Non-pigmented ciliary epithelial cell (primary cell): ENCODE data around the gene TMEM131.
"Not testable (repeated sequence)": the region's sequence is repeated elsewhere in the genome, so short reads cannot be mapped to it uniquely, and the experiment has no call there.

ENCODE experiments used
- DNase-seq: peaks from one replicate; pipeline ENCODE4 v3.0.0-alpha.2; 2010; ENCODE audit warnings: low read depth

The TMEM131 gene

DNA sequence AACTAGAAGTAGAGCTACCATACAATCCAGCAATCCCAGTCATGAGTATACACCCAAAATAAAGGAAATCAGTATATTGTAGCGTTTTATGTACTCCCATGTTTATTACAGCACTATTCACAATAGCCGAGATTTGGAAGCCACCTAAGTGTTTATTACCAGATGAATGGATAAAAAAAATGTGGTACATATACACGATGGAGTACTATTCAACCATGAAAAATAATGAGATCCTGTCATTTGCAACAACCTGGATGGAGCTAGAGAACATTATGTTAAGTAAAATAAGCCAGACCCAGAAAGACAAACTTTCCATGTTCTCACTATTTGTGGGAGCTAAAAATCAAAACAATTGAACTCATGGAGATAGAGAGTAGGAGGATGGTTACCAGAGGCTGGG lies 131.9 kb downstream of the TMEM131 start:
- DNase-seq: no peak

DNA sequence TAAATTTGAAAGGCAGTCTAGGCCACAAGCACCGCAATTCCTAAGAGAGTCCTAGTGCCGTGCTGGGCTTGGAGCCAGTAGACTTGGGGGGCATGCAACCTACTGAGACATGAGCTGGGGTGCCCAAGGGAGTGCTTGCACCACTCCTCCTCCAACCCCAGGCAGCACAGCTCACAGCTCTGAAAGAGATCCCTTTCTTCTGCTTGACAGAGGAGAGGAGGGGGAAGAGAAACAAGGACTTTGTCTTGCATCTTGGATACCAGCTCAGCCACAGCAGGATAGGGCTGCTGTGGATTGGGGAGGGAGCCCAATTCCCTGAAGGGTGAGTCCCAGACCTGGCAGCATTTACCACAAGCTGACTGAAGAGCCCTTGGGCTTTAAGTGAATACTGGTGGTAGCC lies 134.6 kb downstream of the TMEM131 start:
- no peak for DNase-seq

DNA sequence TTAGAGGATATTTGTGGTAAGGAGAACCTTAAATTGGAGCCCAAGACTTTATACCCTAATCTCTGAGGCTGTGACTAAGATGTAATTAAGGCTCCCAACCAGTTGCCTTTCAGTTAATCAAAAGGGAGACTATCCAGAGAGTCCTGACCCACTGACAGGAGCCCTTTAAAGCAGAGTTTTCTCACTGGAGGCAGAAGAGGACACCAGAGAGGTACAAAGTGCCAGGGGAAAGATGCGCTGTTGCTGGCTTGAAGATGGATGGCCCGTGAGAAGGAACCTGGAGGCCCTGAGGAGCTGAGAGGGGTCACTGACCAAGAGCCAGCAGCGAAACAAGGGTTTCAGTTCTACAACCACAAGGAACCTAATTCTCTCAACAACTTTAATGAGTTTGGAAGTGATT lies 137.3 kb downstream of the TMEM131 start:
- DNase-seq: no peak

DNA sequence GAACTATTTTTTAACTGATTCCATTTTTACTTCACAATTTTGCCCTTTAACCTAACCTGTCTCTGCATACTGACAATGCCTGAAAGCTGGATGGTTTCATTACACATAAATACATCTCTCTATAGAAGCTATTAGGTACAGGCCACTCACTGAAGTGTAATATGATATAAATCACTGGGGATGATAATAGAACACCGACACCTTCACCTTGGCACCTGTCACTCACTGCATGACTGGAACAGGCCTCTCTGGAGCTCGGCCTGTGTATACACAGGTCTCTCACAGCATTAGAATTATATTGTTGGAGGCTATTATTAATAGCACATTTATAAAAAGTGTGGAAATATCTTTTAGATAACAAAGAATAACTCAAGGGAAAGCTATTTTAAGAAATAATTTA lies 138.2 kb downstream of the TMEM131 start:
- DNase-seq: no peak

DNA sequence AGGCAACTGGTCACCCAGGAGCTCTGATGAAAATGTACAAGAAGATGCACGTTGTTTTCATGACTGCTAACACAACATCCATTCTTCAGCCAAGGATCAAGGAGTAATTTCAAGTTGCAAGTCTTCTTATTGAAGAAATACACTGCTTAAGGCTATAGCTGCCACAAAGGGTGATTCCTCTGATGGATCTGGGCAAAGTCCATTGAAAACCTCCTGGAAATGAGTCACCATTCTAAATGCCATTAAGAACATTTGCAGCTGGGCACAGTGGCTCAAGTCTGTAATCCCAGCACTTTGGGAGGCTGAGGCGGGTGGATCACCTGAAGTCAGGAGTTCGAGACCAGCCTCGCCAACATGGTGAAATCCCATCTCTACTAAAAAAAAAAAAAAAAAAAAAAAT lies 142.7 kb downstream of the TMEM131 start:
- DNase-seq: not testable (repeated sequence)

DNA sequence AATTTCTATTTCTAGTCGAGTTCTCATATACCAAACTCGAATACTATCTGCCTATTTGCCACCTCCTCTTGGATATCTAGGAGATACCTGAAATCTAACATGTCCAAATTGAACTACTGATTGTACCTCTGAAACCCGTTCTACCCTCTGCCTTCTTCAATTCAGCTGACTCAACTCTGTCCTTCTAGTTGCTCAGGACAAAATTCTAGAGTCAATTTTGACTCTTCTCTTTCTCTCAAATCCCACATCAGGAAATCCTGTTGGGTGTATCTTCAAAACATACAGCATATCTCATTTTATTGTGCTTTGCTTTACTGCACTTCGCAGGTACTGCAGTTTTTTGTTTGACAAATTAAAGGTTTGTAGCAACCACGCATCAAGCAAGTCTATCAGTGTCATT lies 144.6 kb downstream of the TMEM131 start:
- DNase-seq: no peak

DNA sequence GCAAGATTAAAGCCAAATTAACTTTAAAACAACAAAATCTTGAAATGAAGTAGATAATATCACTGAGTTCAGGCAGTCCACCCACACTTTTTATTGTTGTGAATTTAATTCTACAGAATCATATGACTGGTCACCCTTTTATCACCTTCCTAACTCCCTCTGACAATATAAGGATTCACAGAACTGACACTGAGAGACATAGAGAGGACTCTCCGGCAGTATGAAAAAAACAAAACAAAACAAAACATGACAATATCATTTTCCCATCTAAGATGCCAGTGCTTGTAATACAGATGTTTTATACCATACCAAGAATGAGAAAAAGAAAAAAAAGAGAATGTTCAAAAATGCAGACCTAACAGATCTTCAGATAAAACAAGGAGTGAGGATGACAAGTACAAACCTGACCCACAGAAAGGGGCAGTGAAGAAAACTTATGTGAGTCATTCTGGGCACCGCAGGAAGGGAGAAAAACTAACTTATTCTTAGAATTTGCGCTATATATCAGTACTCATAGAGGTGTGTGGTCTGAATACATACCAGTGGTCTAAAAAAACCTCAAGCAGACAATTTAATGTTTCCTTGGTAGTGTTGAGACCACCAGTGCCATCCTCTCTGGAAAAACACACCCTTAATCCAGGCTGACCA lies 145.7 kb downstream of the TMEM131 start:
- DNase-seq: no peak

DNA sequence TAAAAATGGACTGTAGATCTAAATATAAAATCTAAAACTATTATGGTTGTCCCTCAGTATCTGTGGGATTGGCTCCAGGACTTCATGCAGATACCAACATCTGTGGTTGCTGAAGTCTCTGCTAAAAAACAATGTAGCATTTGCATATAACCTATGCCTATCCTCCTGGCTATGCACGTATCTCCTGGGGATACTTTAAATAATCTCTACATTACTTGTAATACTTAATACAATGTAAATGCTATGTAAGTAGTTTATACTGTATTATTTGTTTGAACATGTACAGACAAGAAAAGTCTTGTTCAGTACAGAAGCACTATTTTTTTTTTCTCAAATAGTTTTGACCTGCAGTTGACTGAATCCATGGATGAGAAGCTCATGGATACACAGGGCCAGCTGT lies 147.4 kb downstream of the TMEM131 start:
- DNase-seq: no peak

DNA sequence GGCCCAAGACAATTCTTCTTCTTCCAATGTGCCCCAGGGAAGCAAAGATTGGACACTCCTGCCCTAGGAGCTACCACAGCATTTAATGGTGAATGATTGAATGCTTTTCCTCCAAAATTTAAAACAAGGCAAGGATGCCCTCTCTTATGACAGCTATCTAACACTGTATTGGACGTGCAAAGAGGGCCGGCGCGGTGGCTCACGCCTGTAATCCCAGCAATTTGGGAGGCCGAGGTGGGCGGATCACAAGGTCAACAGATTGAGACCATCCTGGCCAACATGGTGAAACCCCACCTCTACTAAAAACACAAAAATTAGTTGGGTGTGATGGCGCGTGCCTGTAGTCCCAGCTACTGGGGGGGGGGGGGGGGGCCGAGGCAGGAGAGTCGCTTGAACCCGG lies 149.0 kb downstream of the TMEM131 start:
- DNase-seq: not testable (repeated sequence)

DNA sequence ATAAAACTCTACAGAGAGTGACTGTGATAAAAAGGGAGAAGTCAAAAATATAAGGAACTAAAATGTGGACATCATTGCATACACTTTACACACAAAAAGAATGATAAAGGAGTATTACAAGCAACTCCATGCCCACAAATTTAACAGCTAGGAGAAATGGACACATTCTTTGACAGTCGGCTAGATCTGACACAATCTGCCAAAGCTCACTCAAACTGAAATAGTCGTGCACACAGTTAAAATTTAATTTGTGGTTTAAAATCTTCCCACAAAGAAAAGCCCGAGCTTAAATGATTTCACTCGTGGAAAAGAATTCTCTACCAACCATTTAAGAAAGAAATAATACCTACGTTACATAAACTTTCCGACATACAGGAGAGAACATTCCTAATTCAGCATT lies 149.9 kb downstream of the TMEM131 start:
- no peak for DNase-seq

DNA sequence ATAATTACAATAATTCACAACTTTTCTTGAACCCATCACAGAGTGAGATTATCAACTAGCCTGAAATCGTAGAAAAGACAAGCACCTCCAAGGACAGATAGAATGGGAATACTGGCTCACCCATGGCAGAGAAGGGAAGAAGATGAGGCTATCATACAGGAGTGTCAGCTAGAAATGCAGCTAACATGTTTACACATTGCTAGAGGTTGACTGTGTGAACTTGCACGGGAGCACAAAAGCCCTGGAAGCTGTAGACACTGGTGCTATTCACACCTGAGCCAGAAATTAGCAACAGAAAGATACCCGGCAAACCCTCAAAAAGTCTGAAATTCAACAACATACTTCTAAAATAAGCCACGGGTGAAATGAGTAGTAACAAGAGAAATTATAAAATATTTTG lies 150.6 kb downstream of the TMEM131 start:
- no peak for DNase-seq

DNA sequence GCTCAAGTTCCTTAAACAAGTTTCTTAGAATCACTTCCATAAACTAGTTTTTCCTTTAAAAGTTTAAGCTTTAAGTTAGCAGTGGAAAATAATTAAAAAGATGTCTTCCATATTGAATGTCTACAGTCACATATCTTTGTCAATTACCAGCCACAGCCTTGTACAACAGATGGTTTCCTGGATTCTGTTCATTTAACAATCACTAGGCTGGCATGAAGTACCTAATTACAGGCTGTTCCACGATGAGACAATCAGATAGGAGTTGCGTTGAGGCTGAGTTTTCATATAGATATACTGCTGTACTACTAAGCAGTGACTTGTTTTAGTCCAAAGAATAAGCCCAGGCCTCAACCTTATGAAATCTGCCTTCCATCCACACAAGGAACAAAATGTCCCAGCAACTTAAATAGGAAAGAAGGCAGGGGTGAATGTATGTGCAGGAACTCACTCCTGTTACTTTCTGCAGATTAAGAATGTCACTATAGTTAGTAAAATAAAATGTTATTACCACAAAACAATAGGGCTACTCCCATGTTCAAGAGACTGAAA lies 151.4 kb downstream of the TMEM131 start:
- no peak for DNase-seq

DNA sequence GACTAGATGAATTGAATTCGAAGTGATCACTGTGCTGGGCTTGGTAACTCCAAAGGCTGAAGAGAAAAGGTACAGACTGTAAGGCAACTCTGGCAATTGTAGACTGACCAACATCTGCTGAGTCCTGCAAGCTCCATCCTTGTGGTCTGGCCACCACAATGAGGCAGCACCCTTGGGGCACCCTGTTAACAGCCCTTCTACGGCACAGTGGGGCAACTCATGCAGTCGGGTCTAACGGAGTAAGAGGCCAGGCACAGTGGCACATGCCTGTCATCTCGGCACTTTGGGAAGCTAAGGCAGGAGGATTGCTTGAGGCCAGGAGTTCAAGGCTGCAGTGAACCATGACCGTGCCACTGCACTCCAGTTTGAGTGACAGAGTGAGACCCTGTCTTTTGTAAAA lies 155.6 kb downstream of the TMEM131 start:
- DNase-seq: no peak

DNA sequence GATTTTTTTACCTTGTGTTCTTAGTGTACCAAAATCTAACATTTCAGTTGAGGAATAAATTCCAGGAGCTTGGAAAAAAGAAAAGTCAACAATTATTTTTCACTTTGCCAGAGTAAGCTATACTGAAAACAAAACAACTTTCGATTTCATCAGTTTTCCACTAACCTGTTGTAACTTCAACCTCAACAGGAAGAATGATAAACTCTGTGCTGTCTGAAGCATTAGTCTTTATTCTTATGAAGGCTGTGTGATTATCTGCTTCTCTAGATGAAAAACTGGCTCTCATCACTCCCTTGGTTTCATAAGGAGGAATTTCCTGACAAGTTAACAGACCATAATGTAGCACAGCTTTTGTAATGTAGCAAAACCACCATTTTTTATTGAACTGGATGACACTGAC lies 161.1 kb downstream of the TMEM131 start:
- DNase-seq: no peak

DNA sequence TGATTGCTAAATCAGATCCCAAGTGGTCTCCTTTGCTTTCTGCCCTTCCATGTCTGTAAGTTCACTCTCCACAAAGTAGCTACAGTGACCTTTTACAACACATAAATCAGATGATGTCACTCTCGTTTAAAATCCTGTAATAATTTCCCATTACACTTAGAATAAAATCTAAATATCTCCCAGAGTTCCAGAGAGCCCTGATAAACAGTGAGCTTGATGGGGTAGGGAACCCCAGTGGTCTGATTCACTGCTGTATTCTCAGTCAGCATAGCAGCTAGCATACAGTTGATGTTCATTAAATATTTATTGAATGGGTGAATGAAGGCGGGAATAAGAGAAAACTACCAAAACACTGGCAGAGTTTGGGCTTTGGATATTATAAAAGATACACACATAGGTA lies 164.6 kb downstream of the TMEM131 start:
- DNase-seq: no peak

DNA sequence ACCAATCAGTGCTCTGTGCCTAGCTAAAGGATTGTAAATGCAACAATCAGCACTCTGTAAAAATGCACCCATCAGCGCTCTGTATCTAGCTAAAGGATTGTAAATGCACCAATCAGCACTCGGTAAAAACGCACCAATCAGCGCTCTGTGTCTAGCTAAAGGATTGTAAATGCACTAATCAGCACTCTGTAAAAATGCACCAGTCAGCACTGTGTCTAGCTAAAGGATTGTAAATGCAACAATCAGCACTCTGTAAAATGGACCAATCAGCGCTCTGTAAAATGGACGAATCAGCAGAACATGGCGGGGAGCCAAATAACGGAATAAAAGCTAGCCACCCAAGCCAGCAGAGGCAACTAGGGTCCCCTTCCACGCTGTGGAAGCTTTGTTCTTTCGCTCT lies 166.5 kb downstream of the TMEM131 start:
- DNase-seq: not testable (repeated sequence)

DNA sequence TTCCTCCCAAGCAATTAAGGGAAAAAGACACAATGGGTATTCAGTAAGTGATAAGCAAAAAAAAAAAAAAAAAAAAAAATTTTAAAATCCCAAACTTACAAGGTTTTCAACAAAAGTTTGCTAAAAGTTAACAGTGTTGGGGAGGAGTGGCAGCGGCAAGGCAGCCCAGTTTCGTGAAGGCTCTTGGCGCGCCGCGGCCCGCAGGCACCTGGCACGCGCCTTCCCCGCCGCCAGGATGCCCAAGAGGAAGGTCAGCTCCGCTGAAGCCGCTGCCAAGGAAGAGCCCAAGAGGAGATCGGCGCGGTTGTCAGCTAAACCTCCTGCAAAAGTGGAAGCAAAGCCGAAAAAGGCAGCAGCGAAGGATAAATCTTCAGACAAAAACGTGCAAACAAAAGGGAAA lies 168.7 kb downstream of the TMEM131 start:
- DNase-seq: not testable (repeated sequence)

DNA sequence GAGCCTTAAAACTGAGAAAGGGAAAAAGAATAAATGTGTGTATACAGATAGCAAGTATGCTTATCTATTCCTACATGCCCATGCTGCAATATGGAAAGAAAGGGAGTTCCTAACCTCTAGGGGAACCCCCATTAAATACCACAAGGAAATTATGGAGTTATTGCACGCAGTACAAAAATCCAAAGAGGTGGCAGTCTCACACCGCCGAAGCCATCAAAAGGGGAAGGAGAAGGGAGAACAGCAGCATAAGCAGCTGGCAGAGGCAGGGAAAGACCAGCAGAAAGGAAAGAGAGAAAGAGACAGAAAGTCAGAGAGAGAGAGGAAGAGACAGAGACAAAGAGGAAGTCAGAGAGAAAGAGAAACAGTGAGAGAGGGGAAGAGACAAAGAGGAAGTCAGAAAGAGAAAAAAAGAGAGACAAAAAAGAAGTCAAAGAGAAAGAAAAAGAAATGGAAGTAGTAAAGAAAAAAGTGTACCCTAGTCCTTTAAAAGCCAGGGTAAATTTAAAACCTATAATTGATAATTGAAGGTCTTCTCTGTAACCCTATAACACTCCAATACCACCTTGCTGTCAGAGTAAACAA lies 169.4 kb downstream of the TMEM131 start:
- not testable (repeated sequence) for DNase-seq

DNA sequence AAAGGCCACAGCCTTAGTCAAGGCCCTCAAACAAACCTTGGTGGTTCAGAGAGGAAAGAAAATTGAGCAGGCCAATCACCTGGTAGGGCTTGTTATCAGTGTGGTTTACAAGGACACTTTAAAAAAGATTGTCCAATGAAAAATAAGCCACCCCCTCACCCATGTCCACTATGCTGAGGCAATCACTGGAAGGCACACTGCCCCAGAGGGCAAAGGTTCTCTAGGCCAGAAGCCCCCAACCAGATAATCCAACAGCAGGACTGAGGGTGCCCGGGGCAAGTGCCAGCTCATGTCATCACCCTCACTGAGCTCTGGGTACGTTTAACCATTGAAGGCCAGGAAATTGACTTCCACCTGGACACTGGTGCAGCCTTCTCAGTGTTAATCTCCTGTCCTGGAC lies 171.7 kb downstream of the TMEM131 start:
- DNase-seq: not testable (repeated sequence)

DNA sequence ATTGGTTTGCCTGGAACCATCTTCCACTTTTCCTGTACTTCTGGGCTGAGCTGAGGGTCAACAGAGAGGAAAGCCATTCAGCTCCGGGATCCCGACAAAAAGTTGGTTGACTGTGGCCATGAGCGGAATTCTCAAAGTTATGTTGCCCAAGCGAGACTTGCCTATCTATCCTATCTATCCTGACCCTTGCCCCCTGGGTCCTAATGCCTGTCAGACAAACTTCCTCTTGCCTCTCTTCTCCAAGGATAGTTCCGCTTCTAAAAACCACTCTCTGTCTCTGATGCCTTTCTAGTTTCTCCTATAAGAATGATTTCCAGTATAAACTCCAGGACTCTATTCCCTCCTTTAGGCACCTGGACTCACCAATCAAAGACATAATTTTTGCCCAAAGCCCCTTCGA lies 173.9 kb downstream of the TMEM131 start:
- not testable (repeated sequence) for DNase-seq

DNA sequence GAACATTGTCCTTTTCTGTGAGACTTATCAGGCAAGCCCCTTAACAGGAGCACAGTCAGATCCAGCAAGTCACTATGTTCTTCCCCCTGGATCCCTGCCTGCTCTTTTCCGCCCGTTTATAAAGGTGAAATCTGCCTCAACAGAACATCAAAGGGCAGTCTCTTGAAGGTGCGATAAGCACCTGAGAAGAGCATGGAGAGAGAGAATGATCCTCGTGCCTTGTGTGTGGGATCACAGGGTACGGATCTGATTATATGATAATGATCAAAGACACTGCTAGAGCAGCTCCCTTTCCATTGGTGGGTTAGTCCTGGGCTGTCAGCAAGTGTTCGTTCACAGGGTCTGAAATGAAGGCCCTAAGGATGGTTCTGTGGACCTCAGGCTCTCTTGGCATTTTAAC lies 176.0 kb downstream of the TMEM131 start:
- DNase-seq: no peak

DNA sequence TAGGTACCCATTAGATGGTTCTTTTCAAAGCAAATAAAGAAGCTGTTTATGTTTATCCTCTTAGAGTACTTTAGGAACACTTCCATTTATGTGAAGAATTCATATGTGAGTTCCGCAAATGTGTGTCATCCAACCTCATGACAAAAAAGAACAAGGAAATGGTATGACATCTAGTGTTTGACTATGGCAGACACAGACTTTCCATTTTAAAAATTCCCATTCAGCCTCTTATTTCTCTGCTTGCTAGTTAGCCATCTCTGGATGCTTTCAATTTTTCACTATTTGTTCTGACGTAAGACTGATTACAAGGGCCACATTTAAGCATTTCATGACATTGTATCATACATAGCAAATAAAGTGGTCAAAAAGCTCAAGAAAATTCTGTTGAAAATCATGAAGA lies 179.3 kb downstream of the TMEM131 start:
- DNase-seq: no peak

DNA sequence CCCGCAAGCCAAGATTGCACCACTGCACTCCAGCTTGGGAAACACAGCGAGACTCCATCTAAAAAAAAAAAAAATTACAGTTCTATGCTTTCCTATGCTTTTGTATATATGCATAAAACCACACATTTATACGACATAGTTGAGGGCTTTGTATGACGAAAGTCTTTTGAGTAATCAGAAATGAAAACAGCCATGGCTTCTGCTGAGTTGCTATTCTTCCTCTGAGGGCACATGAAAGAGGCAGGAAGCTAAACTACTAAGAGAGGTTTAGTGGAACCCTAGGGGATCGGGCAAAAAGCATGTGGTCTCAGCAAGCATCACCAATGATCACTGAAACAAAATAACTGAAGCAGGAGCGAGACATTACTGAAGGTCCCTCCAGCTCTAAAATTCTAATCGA lies 182.8 kb downstream of the TMEM131 start:
- no peak for DNase-seq

DNA sequence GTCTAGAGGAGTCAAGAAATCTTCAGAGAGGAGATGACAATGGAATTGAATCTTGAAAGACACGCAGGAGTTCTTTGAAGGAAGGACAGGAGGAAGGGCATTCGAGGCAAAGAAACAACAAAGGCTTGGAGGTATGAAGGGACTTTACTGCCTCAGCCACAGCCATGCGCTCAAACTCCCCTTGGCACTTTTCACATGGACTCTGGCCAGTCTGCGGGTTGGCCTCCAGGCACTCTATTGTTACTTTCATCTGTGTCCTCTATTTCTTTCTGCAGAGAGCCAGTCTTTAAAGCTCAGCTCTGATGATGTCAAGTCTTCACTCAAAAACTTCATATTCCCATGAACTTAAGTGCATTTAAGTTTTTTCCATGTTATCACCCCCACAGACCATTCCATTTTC lies 186.9 kb downstream of the TMEM131 start:
- no peak for DNase-seq
